Neural cell (in vitro differentiated cells): ENCODE measurements around the gene DNAAF2. TPM values are rescaled to one million over a fixed set of nuclear protein-coding genes. Genes with fewer than 3 reads are reported as not detected.

Source experiments
- polyA plus RNA-seq: library from polyadenylated mRNA; depleted of rRNA; stranded (reverse); fragments of >200 nt; gene quantifications from 2 replicates; pipeline ENCODE4 v1.2.3, GENCODE V29; 2014
- small RNA-seq, 3 experiments: library from RNA; depleted of rRNA; stranded (forward); fragments of <200 nt; gene quantifications; one replicate each; pipeline ENCODE3, GENCODE V24; 2012

The DNAAF2 gene
- polyA plus RNA-seq, 1 donor from 2014 or later: 41.6 TPM

Small RNA genes lying within 50 kb of the gene (small RNA-seq; reads per million reads assigned to genes)
- 0 reads per million in 3 experiments for gene AL139099.3
- 0 reads per million in 3 experiments for gene AL139099.4
- 0 to 1.2 (median 0) reads per million in 3 experiments for gene RF00019
- 0 reads per million in 3 experiments for gene RNU6ATAC30P

Other genes starting within 250 kb of the DNAAF2 start
- 6,695 and 7,007 TPM in 2 replicates for gene RPS29, start 48.9 kb downstream of the DNAAF2 start, polyA plus RNA-seq
- gene LRR1, start 36.3 kb downstream of the DNAAF2 start, polyA plus RNA-seq: 4.4 TPM in 2 replicates
- 130 and 147 TPM in 2 replicates for gene RPL36AL, start 14.6 kb downstream of the DNAAF2 start, polyA plus RNA-seq
- gene MGAT2, start 14.4 kb downstream of the DNAAF2 start, polyA plus RNA-seq: 23.7 and 24.7 TPM in 2 replicates
- 2.8 and 7.9 TPM in 2 replicates for gene POLE2, start 53.0 kb upstream of the DNAAF2 start, polyA plus RNA-seq
- 5.2 and 6.5 TPM in 2 replicates for gene KLHDC1, start 57.9 kb upstream of the DNAAF2 start, polyA plus RNA-seq
- gene KLHDC2, start 132.9 kb upstream of the DNAAF2 start, polyA plus RNA-seq: 290 and 305 TPM in 2 replicates
- 91.0 and 113 TPM in 2 replicates for gene NEMF, start 217.5 kb upstream of the DNAAF2 start, polyA plus RNA-seq